HEK293 (cell line): ENCODE data around the gene FAM168A.

Source experiments
- CTCF ChIA-PET: fragments of 350-600 bp; formaldehyde crosslinking; extraction: SDS; loops from one replicate; lab custom pipeline; 2021; ENCODE audit warnings: antibody characterized with exemption; lab: Yijun Ruan, JAX
- POLR2A ChIA-PET: fragments of 300-600 bp; formaldehyde crosslinking; extraction: SDS; loops from one replicate; lab custom pipeline; 2020; ENCODE audit warnings: antibody characterized with exemption, inconsistent platforms; lab: Yijun Ruan, JAX
- H3K27ac ChIP-seq: fragments of 200-500 bp; sonication (Bioruptor generic); 2 replicates; pipeline ENCODE4 v1.5.1; 2014; ENCODE audit warnings: low read depth, low read length, control low read depth, inconsistent platforms; ENCODE audit errors: extremely low read depth
- H3K36me3 ChIP-seq, 2 experiments: fragments of 200-500 bp in 1 of 2; sonication (Bioruptor generic) in 1 of 2; 1 replicate in 1 of 2; 2 replicates in 1 of 2; pipeline ENCODE4 v1.5.1; 2014 to 2017; ENCODE audit warnings: inconsistent platforms in 2 of 2, low read length in 2 of 2; ENCODE audit not compliant: control insufficient read depth in 2 of 2, insufficient read depth in 1 of 2
- H3K4me1 ChIP-seq: fragments of 200-500 bp; sonication (Bioruptor generic); 2 replicates; pipeline ENCODE4 v1.5.1; 2014; ENCODE audit warnings: mild to moderate bottlenecking, low read length, inconsistent platforms; ENCODE audit not compliant: control insufficient read depth, insufficient read depth
- H3K4me3 ChIP-seq: 2 replicates; pipeline ENCODE4 v1.5.1; 2011; ENCODE audit warnings: low read depth, mild to moderate bottlenecking, control low read depth, low read length, moderate library complexity
- H3K9me3 ChIP-seq: fragments of 200-500 bp; sonication (Bioruptor generic); 2 replicates; pipeline ENCODE4 v1.5.1; 2014; ENCODE audit warnings: low read depth, low read length, inconsistent platforms; ENCODE audit not compliant: control insufficient read depth, insufficient read depth
- BCL11B ChIP-seq: fragments of 450-650 bp; formaldehyde crosslinking; IDR thresholded peaks from 2 replicates; pipeline ENCODE4 v1.5.1; 2016; ENCODE audit warnings: low read depth, missing biosample characterization, missing genetic modification characterization
- CTCF ChIP-seq: fragments of 450-650 bp; formaldehyde crosslinking; IDR thresholded peaks from 2 replicates; pipeline ENCODE4 v1.5.1; 2016; ENCODE audit warnings: missing biosample characterization, missing genetic modification characterization
- KLF16 ChIP-seq: fragments of 450-650 bp; formaldehyde crosslinking; IDR thresholded peaks from 2 replicates; pipeline ENCODE4 v1.5.1; 2017; ENCODE audit warnings: missing biosample characterization, missing genetic modification characterization
- OVOL3 ChIP-seq: fragments of 450-650 bp; formaldehyde crosslinking; IDR thresholded peaks from 2 replicates; pipeline ENCODE4 v1.5.1; 2016; ENCODE audit warnings: missing biosample characterization, missing genetic modification characterization
- REPIN1 ChIP-seq: fragments of 450-650 bp; formaldehyde crosslinking; IDR thresholded peaks from 2 replicates; pipeline ENCODE4 v1.5.1; 2017; ENCODE audit warnings: missing biosample characterization, missing genetic modification characterization, low read depth
- SCRT2 ChIP-seq: fragments of 450-650 bp; formaldehyde crosslinking; IDR thresholded peaks from 2 replicates; pipeline ENCODE4 v1.5.1; 2016; ENCODE audit warnings: missing biosample characterization, missing genetic modification characterization
- ZBTB1 ChIP-seq: fragments of 450-650 bp; formaldehyde crosslinking; IDR thresholded peaks from 2 replicates; pipeline ENCODE4 v1.5.1; 2016; ENCODE audit warnings: missing biosample characterization, missing genetic modification characterization
- ZBTB10 ChIP-seq: fragments of 450-650 bp; formaldehyde crosslinking; IDR thresholded peaks from 2 replicates; pipeline ENCODE4 v1.5.1; 2016; ENCODE audit warnings: missing biosample characterization, missing genetic modification characterization
- ZBTB17 ChIP-seq: fragments of 450-650 bp; formaldehyde crosslinking; IDR thresholded peaks from 2 replicates; pipeline ENCODE4 v1.5.1; 2016; ENCODE audit warnings: missing biosample characterization, missing genetic modification characterization
- ZFP37 ChIP-seq: fragments of 450-650 bp; formaldehyde crosslinking; IDR thresholded peaks from 2 replicates; pipeline ENCODE4 v1.5.1; 2016; ENCODE audit warnings: missing biosample characterization, missing genetic modification characterization
- ZNF169 ChIP-seq: fragments of 450-650 bp; formaldehyde crosslinking; IDR thresholded peaks from 2 replicates; pipeline ENCODE4 v1.5.1; 2016; ENCODE audit warnings: missing biosample characterization, missing genetic modification characterization
- ZNF423 ChIP-seq: fragments of 450-650 bp; formaldehyde crosslinking; IDR thresholded peaks from 2 replicates; pipeline ENCODE4 v1.5.1; 2016; ENCODE audit warnings: missing biosample characterization, missing genetic modification characterization
- ZNF501 ChIP-seq: fragments of 450-650 bp; formaldehyde crosslinking; IDR thresholded peaks from 2 replicates; pipeline ENCODE4 v1.5.1; 2016; ENCODE audit warnings: missing biosample characterization, missing genetic modification characterization
- ZNF530 ChIP-seq: fragments of 450-650 bp; formaldehyde crosslinking; IDR thresholded peaks from 2 replicates; pipeline ENCODE4 v1.5.1; 2016; ENCODE audit warnings: low read depth, missing biosample characterization, missing genetic modification characterization
- ZNF555 ChIP-seq: fragments of 450-650 bp; formaldehyde crosslinking; conservative IDR thresholded peaks from 2 replicates; pipeline ENCODE4 v1.5.1; 2017; ENCODE audit warnings: missing biosample characterization, mild to moderate bottlenecking, missing genetic modification characterization, inconsistent platforms
- ZNF558 ChIP-seq: fragments of 450-650 bp; formaldehyde crosslinking; IDR thresholded peaks from 2 replicates; pipeline ENCODE4 v1.5.1; 2016; ENCODE audit warnings: missing biosample characterization, missing genetic modification characterization
- ZNF585B ChIP-seq: fragments of 450-650 bp; formaldehyde crosslinking; IDR thresholded peaks from 2 replicates; pipeline ENCODE4 v1.5.1; 2016; ENCODE audit warnings: missing biosample characterization, missing genetic modification characterization
- ZNF701 ChIP-seq: fragments of 450-650 bp; formaldehyde crosslinking; IDR thresholded peaks from 2 replicates; pipeline ENCODE4 v1.5.1; 2016; ENCODE audit warnings: missing biosample characterization, missing genetic modification characterization
- ZNF830 ChIP-seq: fragments of 450-650 bp; IDR thresholded peaks from 2 replicates; pipeline ENCODE4 v1.5.0; 2018; ENCODE audit warnings: missing biosample characterization, missing genetic modification characterization, low read depth, mild to moderate bottlenecking, moderate library complexity
- ZSCAN23 ChIP-seq: fragments of 450-650 bp; formaldehyde crosslinking; IDR thresholded peaks from 2 replicates; pipeline ENCODE4 v1.5.1; 2016; ENCODE audit warnings: missing biosample characterization, missing genetic modification characterization
- ZSCAN30 ChIP-seq: fragments of 450-650 bp; IDR thresholded peaks from 2 replicates; pipeline ENCODE4 v1.5.1; 2018; ENCODE audit warnings: missing biosample characterization, mild to moderate bottlenecking, missing genetic modification characterization, moderate library complexity
- TF ChIP-seq, protein P1 (sequence below): fragments of 450-650 bp; formaldehyde crosslinking; optimal IDR thresholded peaks from 2 replicates; pipeline ENCODE3; 2016; ENCODE audit warnings: missing biosample characterization, mild to moderate bottlenecking, missing genetic modification characterization

FAM168A gene

GRCh38 chr11:73360743-73361369 lies 237.1 kb downstream of the FAM168A start:
- ChIA-PET CTCF (interaction anchor here (0.8 to 3.1 kb wide), 12 partner anchors 9 to 300 kb away, joined by 3 to 37 read pairs (median 8); no protein-coding TSS in a partner anchor), POLR2A (interaction anchor here (1.1 kb wide), 1 partner anchor 300 kb away, joined by 3 read pairs; no protein-coding TSS in a partner anchor)
- H3K36me3 ChIP-seq: peaks cover 0 to 60% of the 10 kb centered on the region in 2 experiments; a peak in 1 of 3 replicates
- no peak overlapping the region for H3K27ac ChIP-seq
- H3K9me3 ChIP-seq: no peaks in the 10 kb centered on the region
- TF ChIP-seq, protein P1, sequence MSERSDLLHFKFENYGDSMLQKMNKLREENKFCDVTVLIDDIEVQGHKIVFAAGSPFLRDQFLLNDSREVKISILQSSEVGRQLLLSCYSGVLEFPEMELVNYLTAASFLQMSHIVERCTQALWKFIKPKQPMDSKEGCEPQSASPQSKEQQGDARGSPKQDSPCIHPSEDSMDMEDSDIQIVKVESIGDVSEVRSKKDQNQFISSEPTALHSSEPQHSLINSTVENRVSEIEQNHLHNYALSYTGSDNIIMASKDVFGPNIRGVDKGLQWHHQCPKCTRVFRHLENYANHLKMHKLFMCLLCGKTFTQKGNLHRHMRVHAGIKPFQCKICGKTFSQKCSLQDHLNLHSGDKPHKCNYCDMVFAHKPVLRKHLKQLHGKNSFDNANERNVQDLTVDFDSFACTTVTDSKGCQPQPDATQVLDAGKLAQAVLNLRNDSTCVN (tag by site-specific recombination): no peak
- TF ChIP-seq KLF16 (no peak), ZNF501 (tag by site-specific recombination) (no peak), ZNF555 (tag by site-specific recombination) (no peak), ZNF830 (tag by site-specific recombination) (no peak), ZSCAN30 (tag by site-specific recombination) (no peak), ZBTB1 (tag by site-specific recombination) (no peak), ZNF585B (no peak), ZNF530 (tag by site-specific recombination) (no peak), ZNF423 (tag by site-specific recombination) (no peak), ZSCAN23 (tag by site-specific recombination) (no peak), ZNF701 (tag by site-specific recombination) (no peak), ZBTB17 (tag by site-specific recombination) (no peak), SCRT2 (tag by site-specific recombination) (no peak), ZNF169 (tag by site-specific recombination) (no peak), ZBTB10 (tag by site-specific recombination) (no peak), REPIN1 (no peak), ZNF558 (tag by site-specific recombination) (no peak)
- no peaks in the 10 kb centered on the region for H3K4me1 ChIP-seq
- H3K4me3 ChIP-seq: no peak overlapping the region

DNA sequence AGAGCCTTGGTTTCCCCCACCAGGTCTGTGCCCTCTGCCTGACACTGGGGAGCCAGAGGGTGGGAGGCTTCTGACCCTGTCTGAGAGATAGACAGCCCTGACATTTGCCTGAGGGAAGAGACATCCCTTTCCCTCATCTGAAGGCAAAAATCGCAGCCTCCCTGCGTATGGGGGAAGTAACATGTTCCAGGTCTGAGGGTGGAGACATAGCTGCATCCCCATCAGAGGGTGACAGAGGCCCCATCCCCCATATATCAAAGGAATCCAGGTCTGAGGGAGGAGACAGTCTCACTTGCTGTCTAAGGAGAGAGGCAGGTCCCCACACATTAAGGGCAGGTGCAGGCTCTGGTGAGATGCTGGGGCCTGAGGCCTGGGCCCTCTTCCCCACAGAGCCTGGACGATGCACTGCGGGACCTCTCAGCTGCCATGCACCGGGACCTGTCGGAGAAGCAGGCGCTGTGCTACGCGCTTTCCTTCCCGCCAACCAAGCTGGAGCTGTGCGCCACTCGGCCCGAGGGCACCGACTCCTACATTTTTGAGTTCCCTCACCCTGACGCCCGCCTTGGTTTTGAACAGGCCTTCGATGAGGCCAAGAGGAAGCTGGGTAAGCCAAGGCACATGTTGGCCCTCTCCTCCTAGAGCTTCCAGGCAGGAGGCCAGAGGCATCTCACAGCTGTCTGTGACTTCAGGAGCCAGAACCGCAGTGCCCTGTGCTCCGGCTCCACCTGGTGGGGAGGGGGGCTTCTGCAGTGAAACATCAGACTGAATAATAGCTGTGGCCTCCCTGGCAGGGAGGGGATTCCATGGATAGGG lies 237.8 kb downstream of the FAM168A start:
- peaks cover 0 to 53% of the 10 kb centered on the region in 2 experiments; a peak in 1 of 3 replicates for H3K36me3 ChIP-seq
- no peak for TF ChIP-seq BCL11B
- TF ChIP-seq SCRT2 (tag by site-specific recombination): no peak
- TF ChIP-seq OVOL3 (tag by site-specific recombination): no peak
- no peak for TF ChIP-seq ZFP37 (tag by site-specific recombination)
- TF ChIP-seq CTCF: peak; percentile 53; the same call in 1 of the 2 replicates
- POLR2A ChIA-PET: interaction anchor here (1.1 kb wide), 1 partner anchor 301 kb away, joined by 3 read pairs; no protein-coding TSS in a partner anchor
- H3K27ac ChIP-seq: no peak overlapping the region
- no peaks in the 10 kb centered on the region for H3K4me1 ChIP-seq
- H3K4me3 ChIP-seq: no peak overlapping the region
- CTCF ChIA-PET: interaction anchor here (0.8 to 3.1 kb wide), 12 partner anchors 8 to 301 kb away, joined by 3 to 37 read pairs (median 8); no protein-coding TSS in a partner anchor
- H3K9me3 ChIP-seq: no peaks in the 10 kb centered on the region
